ENCODE measurements around the gene SERPINH1.

Gene SERPINH1

GRCh38 chr11:75562048-75562835 lies at the start of gene SERPINH1:
Gene SERPINH1 (plus strand): TSS chr11:75562253. CDS start chr11:75566350, 4,097 bp downstream.
- DNase-seq = peak; percentile 84

GRCh38 chr11:75513250-75513649 lies 48.8 kb upstream of the SERPINH1 start:
- DNase-seq = no peak

- DNase-seq = no peak
These were observed 47.5 kb upstream of the SERPINH1 start for GRCh38 chr11:75514596-75514995.

- no peak for DNase-seq
These were observed 45.9 kb upstream of the SERPINH1 start for GRCh38 chr11:75516140-75516539.

- no peak for DNase-seq
These were observed 45.2 kb upstream of the SERPINH1 start for GRCh38 chr11:75516886-75517285.

GRCh38 chr11:75518204-75518549 lies 43.9 kb upstream of the SERPINH1 start:
- DNase-seq = no peak

- DNase-seq = no peak
These were observed 43.0 kb upstream of the SERPINH1 start for GRCh38 chr11:75518771-75519653.

- no peak for DNase-seq
These were observed 41.4 kb upstream of the SERPINH1 start for GRCh38 chr11:75520688-75521087.

GRCh38 chr11:75522286-75523044 lies 39.6 kb upstream of the SERPINH1 start:
- DNase-seq = no peak

GRCh38 chr11:75523189-75523588 lies 38.9 kb upstream of the SERPINH1 start:
- DNase-seq = no peak

- DNase-seq = no peak
These were observed 38.0 kb upstream of the SERPINH1 start for GRCh38 chr11:75523811-75524664.

- no peak for DNase-seq
These were observed 37.2 kb upstream of the SERPINH1 start for GRCh38 chr11:75524665-75525432.

GRCh38 chr11:75525433-75526191 lies 36.4 kb upstream of the SERPINH1 start, which contains the start of gene GDPD5:
Gene GDPD5 (minus strand): TSS chr11:75525941. CDS start chr11:75477735, 48,206 bp downstream.
- peak; percentile 81 for DNase-seq

GRCh38 chr11:75526192-75526541 lies 35.9 kb upstream of the SERPINH1 start:
- no peak for DNase-seq

- no peak for DNase-seq
These were observed 34.9 kb upstream of the SERPINH1 start for GRCh38 chr11:75527130-75527529.

GRCh38 chr11:75527938-75528735 lies 33.9 kb upstream of the SERPINH1 start:
- DNase-seq = no peak

GRCh38 chr11:75530577-75530976 lies 31.5 kb upstream of the SERPINH1 start:
- DNase-seq = no peak

- DNase-seq = no peak
These were observed 30.7 kb upstream of the SERPINH1 start for GRCh38 chr11:75531325-75531724.

GRCh38 chr11:75532200-75533048 lies 29.6 kb upstream of the SERPINH1 start:
- peak; percentile 63 for DNase-seq
